Measurements from ENCODE around the gene UPK3A. TPM values are rescaled to one million over a fixed set of nuclear protein-coding genes. Genes with fewer than 3 reads are reported as not detected.
A peak's percentile ranks its signal among the peaks of the same experiment; 100 is the strongest.

The UPK3A gene
- total RNA-seq, 4 donors from 2014 or later = not detected

GRCh38 chr22:45242778-45243191 is 42.0 kb upstream of the UPK3A start:
- no peak for TF ChIP-seq POLR2A (IDR thresholded peaks at IDR 0.05)
- TF ChIP-seq CTCF (IDR thresholded peaks at IDR 0.05) = no peak
- TF ChIP-seq EP300 (IDR thresholded peaks at IDR 0.05) = no peak
- no peak for TF ChIP-seq POLR2AphosphoS5 (IDR thresholded peaks at IDR 0.05)
- Histone ChIP-seq H3K4me1 (peaks cover 54% of the 10 kb centered on the region), H3K36me3 (no peaks in the 10 kb centered on the region), H3K4me3 (no peak overlapping the region), H3K27me3 (no peaks in the 10 kb centered on the region), H3K27ac (no peak overlapping the region), H3K9me3 (no peaks in the 10 kb centered on the region)
- 57% methylated on average over 7 of the region's 7 CpGs for WGBS
- DNase-seq (ENCODE audit: low spot score in 2 of 2) = no peak

GRCh38 chr22:45244916-45245315 is 39.8 kb upstream of the UPK3A start:
- no peak overlapping the region for H3K4me3 ChIP-seq
- H3K27ac ChIP-seq = peak overlapping the region; percentile 68
- H3K27me3 ChIP-seq = no peaks in the 10 kb centered on the region
- WGBS = 76% methylated on average over 4 of the region's 4 CpGs
- DNase-seq (ENCODE audit: low spot score in 2 of 2) = no peak
- no peak for TF ChIP-seq EP300 (IDR thresholded peaks at IDR 0.05)
- TF ChIP-seq POLR2AphosphoS5 (IDR thresholded peaks at IDR 0.05) = no peak
- TF ChIP-seq CTCF (IDR thresholded peaks at IDR 0.05) = no peak
- TF ChIP-seq POLR2A (IDR thresholded peaks at IDR 0.05) = no peak
- no peaks in the 10 kb centered on the region for H3K36me3 ChIP-seq
- H3K9me3 ChIP-seq = no peaks in the 10 kb centered on the region
- H3K4me1 ChIP-seq = peaks cover 41% of the 10 kb centered on the region

GRCh38 chr22:45246060-45246985 is 38.4 kb upstream of the UPK3A start:
- Histone ChIP-seq H3K9me3 (no peaks in the 10 kb centered on the region), H3K4me1 (peaks cover 32% of the 10 kb centered on the region), H3K27me3 (no peaks in the 10 kb centered on the region), H3K36me3 (no peaks in the 10 kb centered on the region), H3K27ac (peak overlapping the region; percentile 68), H3K4me3 (no peak overlapping the region)
- no peak for TF ChIP-seq CTCF (IDR thresholded peaks at IDR 0.05)
- no peak for TF ChIP-seq EP300 (IDR thresholded peaks at IDR 0.05)
- TF ChIP-seq POLR2A (IDR thresholded peaks at IDR 0.05) = no peak
- TF ChIP-seq POLR2AphosphoS5 (IDR thresholded peaks at IDR 0.05) = peak in 1 of 3 donors; percentile 49
- 39% methylated on average over 13 of the region's 13 CpGs for WGBS
- DNase-seq (ENCODE audit: low spot score in 2 of 2) = no peak

DNA sequence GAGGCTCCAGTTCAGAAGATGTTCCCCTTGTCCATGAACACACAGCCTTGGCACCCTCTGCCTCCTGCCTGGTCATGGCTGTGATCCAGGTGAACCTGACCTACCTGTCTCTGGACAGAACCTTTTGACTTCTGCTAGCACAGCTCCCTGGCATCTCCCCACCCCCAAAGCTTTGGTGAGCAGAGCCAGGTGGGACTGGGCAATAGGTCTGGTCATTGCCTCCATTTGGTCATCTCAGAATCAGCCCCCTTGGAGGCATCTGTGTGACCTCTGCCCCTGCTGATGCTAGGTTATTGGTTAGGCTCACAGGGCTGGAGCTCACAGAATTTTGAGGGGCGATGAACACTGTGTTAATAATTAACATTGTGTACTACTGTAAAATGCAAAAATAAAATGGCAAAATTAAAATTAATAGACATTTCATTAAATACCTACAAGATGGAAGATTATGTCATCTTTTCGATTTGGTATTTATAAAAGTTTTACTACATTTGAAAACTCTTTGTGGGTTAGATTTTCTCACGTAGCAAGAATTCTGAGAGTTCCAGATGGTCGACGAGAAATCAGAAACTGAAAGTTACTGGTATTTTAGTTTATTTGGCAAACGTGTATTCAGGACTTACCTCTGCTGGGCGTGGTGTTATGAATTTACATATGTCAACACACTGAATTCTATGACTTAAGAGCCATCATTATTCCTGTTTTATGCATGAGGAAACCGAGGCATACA is 35.8 kb upstream of the UPK3A start:
- Histone ChIP-seq H3K27ac (no peak overlapping the region), H3K27me3 (no peaks in the 10 kb centered on the region), H3K4me1 (peaks cover 24% of the 10 kb centered on the region), H3K36me3 (no peaks in the 10 kb centered on the region), H3K9me3 (no peaks in the 10 kb centered on the region), H3K4me3 (no peak overlapping the region)
- WGBS = 47% methylated on average over 8 of the region's 8 CpGs
- DNase-seq (ENCODE audit: low spot score in 2 of 2) = no peak
- no peak for TF ChIP-seq POLR2AphosphoS5 (IDR thresholded peaks at IDR 0.05)
- TF ChIP-seq CTCF (IDR thresholded peaks at IDR 0.05) = no peak
- TF ChIP-seq EP300 (IDR thresholded peaks at IDR 0.05) = no peak
- no peak for TF ChIP-seq POLR2A (IDR thresholded peaks at IDR 0.05)

DNA sequence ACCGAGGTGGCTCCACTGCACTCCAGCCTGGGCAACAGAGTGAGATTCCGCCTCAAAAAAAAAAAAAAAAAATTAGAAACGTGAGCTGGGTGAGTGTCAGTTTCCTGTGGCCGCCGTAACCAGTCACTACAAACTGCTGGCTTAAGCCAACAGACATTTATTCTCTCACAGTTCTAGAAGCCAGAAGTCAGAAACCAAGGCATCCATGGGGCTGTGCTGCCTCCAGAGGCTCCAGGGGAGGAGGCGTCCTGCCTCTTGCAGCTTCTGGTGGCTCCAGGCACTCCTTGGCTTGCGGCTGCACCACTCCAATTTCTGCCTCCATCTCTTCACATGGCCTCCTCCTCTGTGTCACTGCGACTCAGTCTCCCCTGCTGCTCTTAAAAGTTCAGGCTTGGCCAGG is 32.9 kb upstream of the UPK3A start:
- Histone ChIP-seq H3K27me3 (no peaks in the 10 kb centered on the region), H3K36me3 (no peaks in the 10 kb centered on the region), H3K9me3 (no peaks in the 10 kb centered on the region), H3K4me3 (no peak overlapping the region), H3K4me1 (peaks cover 11% of the 10 kb centered on the region), H3K27ac (no peak overlapping the region)
- no peak for DNase-seq (ENCODE audit: low spot score in 2 of 2)
- WGBS = 91% methylated on average over 8 of the region's 8 CpGs
- TF ChIP-seq POLR2AphosphoS5 (IDR thresholded peaks at IDR 0.05) (no peak), POLR2A (IDR thresholded peaks at IDR 0.05) (no peak), CTCF (IDR thresholded peaks at IDR 0.05) (no peak), EP300 (IDR thresholded peaks at IDR 0.05) (no peak)
